Gastroesophageal sphincter (tissue), 4 donors: ENCODE data around the gene PSMB5. TPM values are rescaled to one million over a fixed set of nuclear protein-coding genes. Genes with fewer than 3 reads are reported as not detected.

ENCODE experiments used
- ATAC-seq: fragments of 150-250 bp; one replicate; pipeline ENCODE4 v1.9.1; 2016; ENCODE audit warnings: mild to moderate bottlenecking, moderate library complexity
- H3K27ac ChIP-seq, 4 donors: fragments of 200-600 bp; sonication (generic) in 3 of 4; 1 replicate in 3 of 4; 2 replicates in 1 of 4; pipeline ENCODE4 v1.5.1; 2016 to 2019
- H3K27me3 ChIP-seq: fragments of 200-600 bp; sonication (generic); one replicate; pipeline ENCODE4 v1.5.1; 2019
- H3K36me3 ChIP-seq, 2 donors: fragments of 200-600 bp; sonication (generic); one replicate each; pipeline ENCODE4 v1.5.1; 2019; ENCODE audit warnings: control low read depth in 1 of 2
- H3K4me1 ChIP-seq, 3 donors: fragments of 200-600 bp; sonication (generic); 1 replicate in 2 of 3; 2 replicates in 1 of 3; pipeline ENCODE4 v1.5.1; 2016 to 2019; ENCODE audit warnings: control low read depth in 2 of 3
- H3K4me3 ChIP-seq, 2 donors: fragments of 200-600 bp; sonication (generic); one replicate each; pipeline ENCODE4 v1.5.1; 2019; ENCODE audit warnings: mild to moderate bottlenecking in 1 of 2, moderate library complexity in 1 of 2
- H3K9me3 ChIP-seq, 3 donors: fragments of 200-600 bp; sonication (generic); one replicate each; pipeline ENCODE4 v1.5.1; 2017 to 2019; ENCODE audit warnings: control low read depth in 2 of 3
- CTCF ChIP-seq, 4 experiments: fragments of 200-600 bp in 2 of 4; fragments of 450-650 bp in 2 of 4; sonication (generic) in 1 of 4; IDR thresholded peaks; one replicate each; pipeline ENCODE4 v1.5.1; 2017 to 2019; ENCODE audit warnings: antibody characterized with exemption in 4 of 4, mild to moderate bottlenecking in 2 of 4, moderate library complexity in 2 of 4
- EP300 ChIP-seq: sonication (generic); formaldehyde crosslinking; IDR thresholded peaks from one replicate; pipeline ENCODE4 v1.6.1; 2017; ENCODE audit warnings: antibody characterized with exemption, mild to moderate bottlenecking
- POLR2A ChIP-seq, 2 donors: fragments of 450-650 bp; IDR thresholded peaks; one replicate each; pipeline ENCODE4 v1.6.1; 2017; ENCODE audit warnings: antibody characterized with exemption in 2 of 2, mild to moderate bottlenecking in 2 of 2, moderate library complexity in 1 of 2
- POLR2AphosphoS5 ChIP-seq: sonication (generic); formaldehyde crosslinking; IDR thresholded peaks from one replicate; pipeline ENCODE4 v1.6.1; 2017; ENCODE audit warnings: antibody characterized with exemption
- WGBS, 2 donors: methylation state at CpG; one replicate each; pipeline ENCODE4 v1.1.5; 2018; ENCODE audit warnings: low coverage in 1 of 2; 5-methylcytosine and 5-hydroxymethylcytosine counted together
- total RNA-seq, 4 donors: library from RNA; depleted of rRNA; stranded (reverse); fragments of >200 nt; gene quantifications; one replicate each; pipeline ENCODE4 v1.1.0, GENCODE V29; 2016

Gene PSMB5
- total RNA-seq, 4 donors from 2014 or later, result 125 to 182 (median 133) TPM

- ATAC-seq, result peak; percentile 68
- Histone ChIP-seq H3K27ac (peak overlapping the region; percentile 26 to 72 (median 40)), H3K9me3 (no peaks in the 10 kb centered on the region), H3K36me3 (peaks cover 0 to 84% of the 10 kb centered on the region in 2 donors), H3K4me3 (no peak overlapping the region), H3K27me3 (no peaks in the 10 kb centered on the region), H3K4me1 (peaks cover 0 to 25% (median 4%) of the 10 kb centered on the region in 3 donors)
- WGBS, 2 donors, result 32% methylated on average over 3 of the region's 4 CpGs; no CpG with 5 or more reads in 1 of the 2 donors
- TF ChIP-seq CTCF (IDR thresholded peaks at IDR 0.05) (no peak), POLR2AphosphoS5 (peak; percentile 73)
Measured at GRCh38 chr14:23062002-23062401, 27.3 kb upstream of the PSMB5 start.

- Histone ChIP-seq H3K36me3 (peaks cover 0 to 71% of the 10 kb centered on the region in 2 donors), H3K27me3 (no peaks in the 10 kb centered on the region), H3K9me3 (no peaks in the 10 kb centered on the region), H3K4me1 (peaks cover 0 to 38% (median 13%) of the 10 kb centered on the region in 3 donors), H3K4me3 (no peak overlapping the region), H3K27ac (peak overlapping the region in 3 of 4 donors; percentile 32 to 72 (median 61))
- no peak for ATAC-seq
- TF ChIP-seq EP300 (no peak), POLR2AphosphoS5 (no peak), POLR2A (IDR thresholded peaks at IDR 0.05) (no peak), CTCF (IDR thresholded peaks at IDR 0.05) (no peak)
- 81 to 88% methylated on average over 9 to 16 of the region's 17 CpGs for WGBS, 2 donors
Measured at GRCh38 chr14:23060536-23061260, 26.0 kb upstream of the PSMB5 start.

- ATAC-seq, result no peak
- Histone ChIP-seq H3K27me3 (no peaks in the 10 kb centered on the region), H3K4me1 (peaks cover 0 to 41% (median 14%) of the 10 kb centered on the region in 3 donors), H3K36me3 (peaks cover 0 to 53% of the 10 kb centered on the region in 2 donors), H3K9me3 (no peaks in the 10 kb centered on the region), H3K4me3 (no peak overlapping the region), H3K27ac (peak overlapping the region in 1 of 4 donors; percentile 81)
- TF ChIP-seq CTCF (IDR thresholded peaks at IDR 0.05), result no peak
- no peak for TF ChIP-seq EP300
- TF ChIP-seq POLR2AphosphoS5, result no peak
- TF ChIP-seq POLR2A (IDR thresholded peaks at IDR 0.05), result no peak
- WGBS, 2 donors, result 84% methylated on average over 11 to 30 of the region's 32 CpGs
Measured at GRCh38 chr14:23058654-23059504, 24.2 kb upstream of the PSMB5 start.

- WGBS, 2 donors, result 9 to 20% methylated on average over 1 to 4 of the region's 51 CpGs
- Histone ChIP-seq H3K9me3 (no peaks in the 10 kb centered on the region), H3K27me3 (no peaks in the 10 kb centered on the region), H3K27ac (peak overlapping the region; percentile 29 to 84 (median 80)), H3K4me3 (peak overlapping the region; percentile 58 to 76), H3K4me1 (peaks cover 0 to 41% (median 14%) of the 10 kb centered on the region in 3 donors), H3K36me3 (peaks cover 0 to 44% of the 10 kb centered on the region in 2 donors)
- no peak for TF ChIP-seq EP300
- TF ChIP-seq CTCF (IDR thresholded peaks at IDR 0.05), result peak in 3 of 4 experiments; percentile 90 to 98 (median 96)
- peak; percentile 57 for TF ChIP-seq POLR2AphosphoS5
- TF ChIP-seq POLR2A (IDR thresholded peaks at IDR 0.05), result no peak
- ATAC-seq, result peak; percentile 82
Measured at GRCh38 chr14:23057757-23058653, 23.3 kb upstream of the PSMB5 start.
